ENCODE data around the gene GNG12.

Gene GNG12

DNA sequence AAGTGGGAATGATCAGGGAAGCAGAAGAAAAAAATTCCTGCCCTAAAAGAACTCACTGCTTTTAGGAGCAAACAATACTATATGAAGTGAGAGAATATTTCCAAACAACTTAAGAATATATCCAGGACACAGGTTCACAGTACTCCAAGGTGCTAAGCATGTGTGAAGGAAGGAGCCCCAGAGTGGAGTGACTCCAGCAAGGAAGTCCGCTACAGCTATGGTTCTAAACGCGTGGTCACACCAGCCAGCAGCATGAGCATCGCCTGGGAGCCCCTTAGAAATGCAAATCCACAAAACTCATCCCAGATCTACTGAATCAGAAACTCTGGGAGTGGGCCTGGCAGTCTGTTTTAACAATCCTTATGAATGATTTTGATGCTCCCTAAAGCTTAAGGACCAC is 112.2 kb downstream of the GNG12 start:
- no peak overlapping the region for H3K4me2 ChIP-seq
- no peaks in the 10 kb centered on the region for H3K27me3 ChIP-seq (ENCODE audit: insufficient read depth, low read depth)
- no peaks in the 10 kb centered on the region for H4K20me1 ChIP-seq (ENCODE audit: insufficient read depth)
- no peaks in the 10 kb centered on the region for H3K36me3 ChIP-seq (ENCODE audit: insufficient read depth)
- H3K27ac ChIP-seq: no peak overlapping the region
- H3K4me3 ChIP-seq (IDR thresholded peaks at IDR 0.05; ENCODE audit: insufficient read depth, low read depth, low read length): no peak overlapping the region
- no peak overlapping the region for H2AFZ ChIP-seq (ENCODE audit: low read depth)
- no peaks in the 10 kb centered on the region for H3K79me2 ChIP-seq (ENCODE audit: insufficient read depth, low read depth)
- no peak overlapping the region for H3K9ac ChIP-seq
- peaks cover 16% of the 10 kb centered on the region for H3K4me1 ChIP-seq (ENCODE audit: low read depth, poor library complexity, severe bottlenecking)
- TF ChIP-seq, protein P1, sequence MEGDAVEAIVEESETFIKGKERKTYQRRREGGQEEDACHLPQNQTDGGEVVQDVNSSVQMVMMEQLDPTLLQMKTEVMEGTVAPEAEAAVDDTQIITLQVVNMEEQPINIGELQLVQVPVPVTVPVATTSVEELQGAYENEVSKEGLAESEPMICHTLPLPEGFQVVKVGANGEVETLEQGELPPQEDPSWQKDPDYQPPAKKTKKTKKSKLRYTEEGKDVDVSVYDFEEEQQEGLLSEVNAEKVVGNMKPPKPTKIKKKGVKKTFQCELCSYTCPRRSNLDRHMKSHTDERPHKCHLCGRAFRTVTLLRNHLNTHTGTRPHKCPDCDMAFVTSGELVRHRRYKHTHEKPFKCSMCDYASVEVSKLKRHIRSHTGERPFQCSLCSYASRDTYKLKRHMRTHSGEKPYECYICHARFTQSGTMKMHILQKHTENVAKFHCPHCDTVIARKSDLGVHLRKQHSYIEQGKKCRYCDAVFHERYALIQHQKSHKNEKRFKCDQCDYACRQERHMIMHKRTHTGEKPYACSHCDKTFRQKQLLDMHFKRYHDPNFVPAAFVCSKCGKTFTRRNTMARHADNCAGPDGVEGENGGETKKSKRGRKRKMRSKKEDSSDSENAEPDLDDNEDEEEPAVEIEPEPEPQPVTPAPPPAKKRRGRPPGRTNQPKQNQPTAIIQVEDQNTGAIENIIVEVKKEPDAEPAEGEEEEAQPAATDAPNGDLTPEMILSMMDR (conservative IDR thresholded peaks at IDR 0.05; ENCODE audit: low read depth, low read length): no peak

- no peaks in the 10 kb centered on the region for H3K27me3 ChIP-seq (ENCODE audit: insufficient read depth, low read depth)
- H3K27ac ChIP-seq: no peak overlapping the region
- peaks cover 16% of the 10 kb centered on the region for H3K4me1 ChIP-seq (ENCODE audit: low read depth, poor library complexity, severe bottlenecking)
- H3K4me2 ChIP-seq: no peak overlapping the region
- no peaks in the 10 kb centered on the region for H3K79me2 ChIP-seq (ENCODE audit: insufficient read depth, low read depth)
- no peak overlapping the region for H3K4me3 ChIP-seq (IDR thresholded peaks at IDR 0.05; ENCODE audit: insufficient read depth, low read depth, low read length)
- no peaks in the 10 kb centered on the region for H4K20me1 ChIP-seq (ENCODE audit: insufficient read depth)
- H3K36me3 ChIP-seq (ENCODE audit: insufficient read depth): no peaks in the 10 kb centered on the region
- H3K9ac ChIP-seq: no peak overlapping the region
- H2AFZ ChIP-seq (ENCODE audit: low read depth): no peak overlapping the region
- TF ChIP-seq, protein P1 (conservative IDR thresholded peaks at IDR 0.05; ENCODE audit: low read depth, low read length): no peak
Observed at GRCh38 chr1:67719329-67720196, 113.7 kb downstream of the GNG12 start.

GRCh38 chr1:67717876-67718275 is 115.4 kb downstream of the GNG12 start:
- no peak overlapping the region for H3K9ac ChIP-seq
- no peaks in the 10 kb centered on the region for H3K27me3 ChIP-seq (ENCODE audit: insufficient read depth, low read depth)
- no peak overlapping the region for H3K4me2 ChIP-seq
- no peaks in the 10 kb centered on the region for H3K79me2 ChIP-seq (ENCODE audit: insufficient read depth, low read depth)
- no peak overlapping the region for H3K27ac ChIP-seq
- no peaks in the 10 kb centered on the region for H4K20me1 ChIP-seq (ENCODE audit: insufficient read depth)
- H2AFZ ChIP-seq (ENCODE audit: low read depth): no peak overlapping the region
- peaks cover 26% of the 10 kb centered on the region for H3K4me1 ChIP-seq (ENCODE audit: low read depth, poor library complexity, severe bottlenecking)
- TF ChIP-seq, protein P1 (conservative IDR thresholded peaks at IDR 0.05; ENCODE audit: low read depth, low read length): no peak
- H3K4me3 ChIP-seq (IDR thresholded peaks at IDR 0.05; ENCODE audit: insufficient read depth, low read depth, low read length): no peak overlapping the region
- no peaks in the 10 kb centered on the region for H3K36me3 ChIP-seq (ENCODE audit: insufficient read depth)

DNA sequence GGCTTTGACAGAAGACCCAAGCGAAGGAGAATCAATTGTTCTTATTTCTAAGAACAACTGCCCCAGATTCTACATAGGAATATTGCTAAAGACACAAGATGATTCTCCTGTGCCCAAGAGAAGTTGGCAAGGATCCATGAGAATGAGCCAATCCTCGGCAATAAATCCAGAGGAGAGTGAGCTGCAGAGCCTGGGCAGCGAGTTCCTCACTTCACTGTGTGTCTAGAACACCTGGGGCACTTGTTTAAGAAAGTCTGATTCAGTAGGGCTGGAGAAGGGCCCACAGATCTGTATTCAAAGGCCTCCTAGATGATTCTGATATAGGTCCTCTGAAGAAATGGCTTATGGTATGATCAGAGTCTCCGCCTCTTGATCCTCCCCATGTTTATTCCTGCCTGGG is 116.5 kb downstream of the GNG12 start:
- Histone ChIP-seq H3K79me2 (ENCODE audit: insufficient read depth, low read depth) (no peaks in the 10 kb centered on the region), H3K4me3 (IDR thresholded peaks at IDR 0.05; ENCODE audit: insufficient read depth, low read depth, low read length) (no peak overlapping the region), H3K4me2 (no peak overlapping the region), H3K27ac (no peak overlapping the region), H4K20me1 (ENCODE audit: insufficient read depth) (no peaks in the 10 kb centered on the region), H3K4me1 (ENCODE audit: low read depth, poor library complexity, severe bottlenecking) (peaks cover 20% of the 10 kb centered on the region), H3K9ac (no peak overlapping the region), H3K36me3 (ENCODE audit: insufficient read depth) (no peaks in the 10 kb centered on the region), H2AFZ (ENCODE audit: low read depth) (no peak overlapping the region), H3K27me3 (ENCODE audit: insufficient read depth, low read depth) (no peaks in the 10 kb centered on the region)
- TF ChIP-seq, protein P1 (conservative IDR thresholded peaks at IDR 0.05; ENCODE audit: low read depth, low read length): no peak
